ENCODE results near the gene CRHR1.

GRCh38 chr17:45850468-45850867 lies 66.3 kb downstream of the CRHR1 start:
- TF ChIP-seq CTCF (conservative IDR thresholded peaks at IDR 0.05) (no peak), EZH2 (IDR thresholded peaks at IDR 0.05; ENCODE audit: low read depth) (no peak)
